BLaER1 (cell line): ENCODE results near the gene DNPEP.
A peak's percentile ranks its signal among the peaks of the same experiment; 100 is the strongest.

Source experiments
- H3K27ac ChIP-seq: shearing (Covaris generic); formaldehyde crosslinking; 2 replicates; pipeline ENCODE4 v1.8.1; 2022
- H3K27me3 ChIP-seq: shearing (Covaris generic); formaldehyde crosslinking; 2 replicates; pipeline ENCODE4 v1.8.1; 2022
- H3K36me3 ChIP-seq: shearing (Covaris generic); formaldehyde crosslinking; 2 replicates; pipeline ENCODE4 v1.8.1; 2022
- H3K4me1 ChIP-seq: shearing (Covaris generic); formaldehyde crosslinking; 2 replicates; pipeline ENCODE4 v1.8.1; 2022
- H3K4me2 ChIP-seq: shearing (Covaris generic); formaldehyde crosslinking; 2 replicates; pipeline ENCODE4 v1.8.1; 2022
- H3K4me3 ChIP-seq: shearing (Covaris generic); formaldehyde crosslinking; 2 replicates; pipeline ENCODE4 v1.8.1; 2022
- H3K9ac ChIP-seq: shearing (Covaris generic); formaldehyde crosslinking; 2 replicates; pipeline ENCODE4 v1.8.1; 2022
- H3K9me3 ChIP-seq: shearing (Covaris generic); formaldehyde crosslinking; 2 replicates; pipeline ENCODE4 v1.8.1; 2022
- H4K20me1 ChIP-seq: shearing (Covaris generic); formaldehyde crosslinking; 2 replicates; pipeline ENCODE4 v1.8.1; 2022
- Cebpa-rat ChIP-seq: shearing (Covaris generic); IDR thresholded peaks from 2 replicates; pipeline ENCODE4 v1.8.1; 2022

The DNPEP gene

GRCh38 chr2:219388121-219388906, 602 bp upstream of the DNPEP start:
- H3K9me3 ChIP-seq, result peaks cover 7% of the 10 kb centered on the region; the same call in 1 of the 2 replicates
- H4K20me1 ChIP-seq, result peaks cover 19% of the 10 kb centered on the region
- H3K36me3 ChIP-seq, result peaks cover 33% of the 10 kb centered on the region
- H3K27me3 ChIP-seq, result no peaks in the 10 kb centered on the region
- H3K27ac ChIP-seq, result no peak overlapping the region; the same call in 1 of the 2 replicates
- no peak for TF ChIP-seq Cebpa-rat
- peak overlapping the region; percentile 40; the same call in 1 of the 2 replicates for H3K4me3 ChIP-seq
- peaks cover 17% of the 10 kb centered on the region for H3K4me1 ChIP-seq
- H3K9ac ChIP-seq, result peak overlapping the region; percentile 36; the same call in 1 of the 2 replicates
- H3K4me2 ChIP-seq, result peak overlapping the region; percentile 54

GRCh38 chr2:219386532-219387280, 1.0 kb downstream of the DNPEP start:
- H3K27me3 ChIP-seq, result no peaks in the 10 kb centered on the region
- H3K9me3 ChIP-seq, result no peaks in the 10 kb centered on the region; the same call in 1 of the 2 replicates
- H3K4me2 ChIP-seq, result peak overlapping the region; percentile 96
- H4K20me1 ChIP-seq, result peaks cover 33% of the 10 kb centered on the region
- H3K4me1 ChIP-seq, result peaks cover 17% of the 10 kb centered on the region
- TF ChIP-seq Cebpa-rat, result no peak
- H3K36me3 ChIP-seq, result peaks cover 49% of the 10 kb centered on the region
- H3K9ac ChIP-seq, result peak overlapping the region; percentile 88
- peak overlapping the region; percentile 87 for H3K27ac ChIP-seq
- peak overlapping the region; percentile 83 for H3K4me3 ChIP-seq

GRCh38 chr2:219385958-219386520, 1.7 kb downstream of the DNPEP start:
- no peak for TF ChIP-seq Cebpa-rat
- no peak overlapping the region for H3K27ac ChIP-seq
- peak overlapping the region; percentile 96 for H3K4me2 ChIP-seq
- H3K9me3 ChIP-seq, result no peaks in the 10 kb centered on the region; the same call in 1 of the 2 replicates
- peaks cover 55% of the 10 kb centered on the region for H3K36me3 ChIP-seq
- no peaks in the 10 kb centered on the region for H3K27me3 ChIP-seq
- H4K20me1 ChIP-seq, result peaks cover 35% of the 10 kb centered on the region
- peaks cover 17% of the 10 kb centered on the region for H3K4me1 ChIP-seq
- H3K4me3 ChIP-seq, result peak overlapping the region; percentile 83
- peak overlapping the region; percentile 88 for H3K9ac ChIP-seq

GRCh38 chr2:219384859-219385258, 2.9 kb downstream of the DNPEP start:
- TF ChIP-seq Cebpa-rat, result no peak
- Histone ChIP-seq H3K9me3 (no peaks in the 10 kb centered on the region), H3K9ac (no peak overlapping the region), H3K27ac (no peak overlapping the region), H4K20me1 (peaks cover 35% of the 10 kb centered on the region), H3K4me1 (peaks cover 17% of the 10 kb centered on the region), H3K4me3 (no peak overlapping the region), H3K4me2 (no peak overlapping the region), H3K36me3 (peaks cover 67% of the 10 kb centered on the region), H3K27me3 (no peaks in the 10 kb centered on the region)

GRCh38 chr2:219384083-219384713, 3.5 kb downstream of the DNPEP start:
- Histone ChIP-seq H3K4me1 (peaks cover 17% of the 10 kb centered on the region), H3K9me3 (no peaks in the 10 kb centered on the region), H3K9ac (no peak overlapping the region), H3K27ac (no peak overlapping the region), H3K4me2 (no peak overlapping the region), H3K27me3 (no peaks in the 10 kb centered on the region), H3K4me3 (no peak overlapping the region), H3K36me3 (peaks cover 69% of the 10 kb centered on the region), H4K20me1 (peaks cover 35% of the 10 kb centered on the region)
- TF ChIP-seq Cebpa-rat, result peak; percentile 33; the same call in 1 of the 2 replicates

- peaks cover 28% of the 10 kb centered on the region for H4K20me1 ChIP-seq
- H3K36me3 ChIP-seq, result peaks cover 94% of the 10 kb centered on the region
These were observed 6.3 kb downstream of the DNPEP start for GRCh38 chr2:219381448-219381847.

GRCh38 chr2:219380926-219381325, 6.8 kb downstream of the DNPEP start:
- H3K27ac ChIP-seq, result no peak overlapping the region
- H4K20me1 ChIP-seq, result peaks cover 23% of the 10 kb centered on the region
- H3K27me3 ChIP-seq, result no peaks in the 10 kb centered on the region
- no peak overlapping the region for H3K4me2 ChIP-seq
- H3K4me3 ChIP-seq, result no peak overlapping the region
- no peak for TF ChIP-seq Cebpa-rat
- peaks cover 94% of the 10 kb centered on the region for H3K36me3 ChIP-seq
- H3K9ac ChIP-seq, result no peak overlapping the region
- H3K4me1 ChIP-seq, result no peaks in the 10 kb centered on the region
- no peaks in the 10 kb centered on the region for H3K9me3 ChIP-seq

More at GRCh38 chr2:219381448-219381847, 6.3 kb downstream of the DNPEP start:
- no peak for TF ChIP-seq Cebpa-rat
- Histone ChIP-seq H3K4me1 (peaks cover 5% of the 10 kb centered on the region), H3K27me3 (no peaks in the 10 kb centered on the region), H3K27ac (no peak overlapping the region), H3K9ac (no peak overlapping the region), H3K4me3 (no peak overlapping the region), H3K9me3 (no peaks in the 10 kb centered on the region), H3K4me2 (no peak overlapping the region)

GRCh38 chr2:219378163-219378851, 9.4 kb downstream of the DNPEP start:
- Histone ChIP-seq H3K4me2 (no peak overlapping the region), H3K9ac (0 out of 2 replicates have a peak overlapping the region, but pooled peaks have one; percentile 34), H3K27ac (no peak overlapping the region), H3K9me3 (no peaks in the 10 kb centered on the region), H3K36me3 (peaks cover 91% of the 10 kb centered on the region), H3K4me1 (no peaks in the 10 kb centered on the region), H4K20me1 (peaks cover 26% of the 10 kb centered on the region), H3K4me3 (no peak overlapping the region), H3K27me3 (no peaks in the 10 kb centered on the region)
- TF ChIP-seq Cebpa-rat, result no peak

GRCh38 chr2:219369447-219369861, 18.3 kb downstream of the DNPEP start:
- Histone ChIP-seq H3K4me3 (no peak overlapping the region), H3K27ac (no peak overlapping the region), H3K4me1 (no peaks in the 10 kb centered on the region), H3K27me3 (no peaks in the 10 kb centered on the region), H3K9me3 (no peaks in the 10 kb centered on the region), H4K20me1 (0 out of 2 replicates have a peak, but pooled peaks cover 7% of the 10 kb centered on the region), H3K4me2 (no peak overlapping the region), H3K9ac (no peak overlapping the region), H3K36me3 (peaks cover 16% of the 10 kb centered on the region)
- no peak for TF ChIP-seq Cebpa-rat
